HG03064 (cell line): ENCODE data around the gene KPNA3.
A peak's percentile ranks its signal among the peaks of the same experiment; 100 is the strongest.
"Not testable (repeated sequence)": the region's sequence is repeated elsewhere in the genome, so short reads cannot be mapped to it uniquely, and the experiment has no call there.

Source experiments
- ATAC-seq: cut with Tn5 transposase; IDR thresholded peaks from one replicate; pipeline ENCODE4 v1.9.1; 2021; ENCODE audit warnings: low read depth; ENCODE audit not compliant: unreplicated experiment

Gene KPNA3

GRCh38 chr13:49760558-49760957, 31.9 kb downstream of the KPNA3 start:
- ATAC-seq, result no peak

DNA sequence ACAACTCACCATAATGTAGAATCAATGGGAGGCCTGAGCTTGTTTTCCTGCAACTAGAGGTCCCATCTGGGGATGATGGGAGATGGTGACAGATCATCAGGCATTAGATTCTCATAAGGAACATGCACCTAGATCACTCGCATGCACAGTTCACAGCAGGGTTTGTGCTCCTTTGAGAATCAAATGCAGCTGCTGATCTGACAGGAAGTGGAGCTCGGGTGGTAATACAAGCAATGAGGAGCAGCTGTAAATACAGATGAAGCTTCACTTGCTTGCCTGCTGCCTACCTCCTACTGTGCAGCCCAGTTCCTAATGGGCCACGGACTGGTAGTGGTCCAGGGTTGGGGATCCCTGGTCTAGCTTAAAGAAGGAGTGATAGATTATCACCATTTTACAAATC, 33.0 kb downstream of the KPNA3 start:
- ATAC-seq, result no peak

DNA sequence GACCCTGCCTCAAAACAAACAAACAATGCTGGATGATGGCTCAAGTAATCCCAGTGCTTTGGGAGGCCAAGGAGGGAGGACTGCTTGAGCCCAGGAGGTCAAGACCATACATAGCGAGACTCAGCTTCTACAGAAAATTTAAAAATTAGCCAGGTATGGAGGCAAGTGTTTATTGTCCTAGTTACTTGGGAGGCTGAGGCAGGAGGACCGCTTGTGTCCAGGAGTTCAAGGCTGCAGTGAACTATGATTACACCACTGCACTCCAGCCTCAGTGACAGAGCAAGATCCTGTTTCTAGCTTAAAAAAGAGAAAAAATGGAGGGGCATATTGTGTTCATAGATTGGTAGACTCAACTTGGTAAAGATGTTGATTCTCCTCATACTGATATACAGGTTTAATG, 36.2 kb downstream of the KPNA3 start:
- no peak for ATAC-seq

DNA sequence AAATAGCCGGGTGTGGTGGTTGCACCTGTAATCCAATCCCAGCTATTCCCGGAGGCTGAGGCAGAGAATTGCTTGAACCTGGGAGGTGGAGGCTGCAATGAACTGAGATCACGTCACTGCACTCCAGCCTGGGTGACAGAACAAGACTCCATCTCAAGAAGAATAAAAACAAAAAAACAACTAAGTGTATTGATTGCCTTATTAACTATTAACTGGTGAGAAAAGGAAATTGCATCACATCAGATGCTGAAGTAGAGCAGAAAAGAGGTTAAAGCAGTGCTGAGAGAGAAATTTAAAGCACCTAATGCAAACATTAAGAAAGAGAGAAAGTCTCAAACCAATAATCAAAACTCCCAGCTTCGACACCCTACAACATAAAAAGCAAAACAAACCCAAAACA, 38.3 kb downstream of the KPNA3 start:
- ATAC-seq, result no peak

- no peak for ATAC-seq
These were observed 42.6 kb downstream of the KPNA3 start for GRCh38 chr13:49749848-49750247.

- ATAC-seq, result no peak
These were observed 46.4 kb downstream of the KPNA3 start for GRCh38 chr13:49746111-49746510.

- ATAC-seq, result no peak
These were observed 51.6 kb downstream of the KPNA3 start for GRCh38 chr13:49740870-49741269.

DNA sequence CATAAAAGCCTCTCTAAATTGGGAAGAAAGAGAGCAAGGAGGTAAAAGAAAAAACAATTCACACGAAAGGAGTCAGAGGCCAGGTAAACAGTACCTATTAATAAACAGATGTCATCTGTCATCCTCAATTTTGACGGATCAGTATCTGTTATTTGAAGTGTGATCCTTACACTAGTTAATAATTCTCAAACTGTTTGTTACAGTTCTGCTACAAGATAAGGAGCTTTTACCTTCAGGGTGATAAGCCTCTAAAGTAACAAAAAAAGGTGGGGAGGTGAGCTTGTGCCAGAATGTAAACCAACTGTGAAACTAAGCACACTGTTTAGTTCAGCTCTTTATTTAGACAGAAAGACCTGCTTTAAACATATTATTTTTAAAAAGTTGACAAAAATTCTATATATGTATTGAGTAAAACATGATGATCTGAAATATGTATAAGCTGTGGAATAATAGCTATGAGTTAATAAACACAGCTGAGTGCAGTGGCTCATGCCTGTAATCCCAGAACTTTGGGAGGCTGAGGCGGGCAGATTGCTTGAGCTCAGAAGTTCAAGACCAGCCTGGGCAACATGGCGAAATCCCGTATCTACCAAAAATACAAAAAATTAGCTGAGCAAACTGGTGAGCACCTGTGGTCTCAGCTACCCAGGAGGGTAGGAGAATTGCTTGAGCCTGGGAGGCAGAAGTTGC, 52.8 kb downstream of the KPNA3 start:
- ATAC-seq, result no peak

DNA sequence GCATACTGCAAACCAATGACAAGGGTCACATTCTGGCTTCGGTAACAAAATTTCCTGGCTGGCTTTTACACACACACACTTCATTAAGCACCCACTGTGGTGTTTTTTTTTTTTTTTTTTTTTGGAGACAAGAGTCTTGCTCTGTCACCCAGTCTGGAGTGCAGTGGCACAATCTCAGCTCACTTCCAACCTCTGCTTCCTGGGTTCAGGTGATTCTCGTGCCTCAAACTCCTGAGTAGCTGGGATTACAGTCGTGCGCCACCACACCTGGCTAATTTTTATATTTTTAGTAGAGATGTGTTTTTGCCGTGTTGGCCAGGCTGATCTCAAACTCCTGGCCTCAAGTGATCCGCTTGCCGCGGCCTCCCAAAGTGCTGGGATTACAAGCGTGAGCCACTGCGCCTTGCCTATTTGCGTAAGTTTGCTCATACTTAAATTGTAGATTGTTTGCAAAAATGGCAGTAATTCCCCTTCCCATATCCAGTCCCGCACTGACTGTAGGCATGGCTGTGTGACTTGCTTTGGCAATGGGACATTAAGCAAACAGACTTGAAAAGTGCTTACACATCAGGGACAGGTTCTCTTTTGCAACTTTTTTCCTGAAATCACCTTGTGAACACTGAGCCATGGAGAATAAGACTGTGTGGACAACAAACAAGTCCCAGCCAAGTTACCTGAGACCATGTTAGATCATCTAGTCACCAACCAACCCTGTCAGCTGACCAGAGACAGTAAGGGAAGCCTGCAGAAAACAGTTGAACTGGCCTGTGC, 59.1 kb downstream of the KPNA3 start:
- no peak for ATAC-seq

- ATAC-seq, result no peak
These were observed 60.7 kb downstream of the KPNA3 start for GRCh38 chr13:49731766-49732165.

GRCh38 chr13:49716615-49717014, 75.9 kb downstream of the KPNA3 start:
- no peak for ATAC-seq

GRCh38 chr13:49714757-49715156, 77.7 kb downstream of the KPNA3 start:
- no peak for ATAC-seq

DNA sequence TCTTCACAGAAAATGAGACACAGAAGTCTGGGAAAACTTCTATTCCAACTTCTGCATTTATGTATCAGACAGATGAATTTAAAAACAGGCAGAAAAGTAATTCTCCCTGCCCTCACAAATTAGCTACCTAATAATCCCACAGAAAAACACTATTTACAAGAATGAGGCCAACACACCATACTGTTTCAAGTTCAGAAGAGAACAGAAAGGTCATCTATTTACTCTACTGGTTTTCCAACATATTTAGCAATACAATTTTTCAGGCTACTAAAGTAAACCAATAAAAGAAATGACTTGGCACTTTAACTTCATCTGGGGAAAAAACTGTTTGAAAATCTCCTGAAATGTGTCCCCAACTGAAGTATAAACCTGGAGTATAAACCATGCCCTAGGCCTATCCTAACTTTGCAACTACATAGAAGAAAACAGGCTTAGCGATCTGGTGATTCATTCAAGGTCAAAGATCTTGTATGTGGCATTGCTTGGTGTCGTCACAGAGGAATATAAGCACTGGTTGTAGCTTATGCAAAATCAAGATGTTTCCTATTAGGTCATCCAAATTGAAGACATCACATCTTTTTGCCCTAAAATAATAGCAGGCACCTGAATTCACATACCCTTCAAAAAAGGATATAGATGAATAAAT, 81.1 kb downstream of the KPNA3 start:
- ATAC-seq, result no peak

DNA sequence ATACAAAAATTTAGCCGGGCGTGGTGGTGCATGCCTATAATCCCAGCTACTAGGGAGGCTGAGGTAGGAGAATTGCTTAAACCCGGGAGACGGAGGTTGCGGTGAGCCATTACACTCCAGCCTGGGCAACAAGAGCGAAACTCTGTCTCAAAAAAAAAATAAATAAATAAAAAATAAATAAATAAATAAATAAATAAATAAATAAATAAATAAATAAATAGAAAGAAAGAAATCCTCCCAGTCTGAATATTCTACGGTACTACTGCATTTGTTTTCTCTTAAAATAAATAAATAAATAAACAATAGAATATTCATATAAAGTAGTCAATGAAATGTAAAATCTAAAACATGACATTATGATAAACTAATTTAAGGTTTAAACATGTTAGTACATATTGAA, 88.2 kb downstream of the KPNA3 start:
- ATAC-seq, result not testable (repeated sequence)

- no peak for ATAC-seq
These were observed 91.0 kb downstream of the KPNA3 start for GRCh38 chr13:49701491-49701890.

DNA sequence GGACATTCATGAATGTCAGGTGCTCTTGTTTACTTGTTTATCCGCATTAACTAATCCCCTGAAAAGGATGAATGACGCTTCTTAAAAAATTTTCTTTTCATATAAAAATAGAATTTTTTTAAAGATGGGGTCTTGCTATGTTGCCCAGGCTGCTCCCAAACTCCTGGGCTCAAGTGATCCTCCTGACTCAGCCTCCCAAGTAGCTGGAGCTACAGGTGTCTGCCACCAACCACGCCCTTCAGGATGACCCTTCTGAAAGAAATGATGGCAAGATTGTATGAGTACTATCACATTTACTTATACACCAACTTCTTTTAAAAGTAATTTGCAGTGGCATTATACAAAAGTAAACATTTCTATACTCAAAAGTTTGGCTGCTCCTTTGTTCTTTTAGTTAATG, 95.0 kb downstream of the KPNA3 start:
- no peak for ATAC-seq

DNA sequence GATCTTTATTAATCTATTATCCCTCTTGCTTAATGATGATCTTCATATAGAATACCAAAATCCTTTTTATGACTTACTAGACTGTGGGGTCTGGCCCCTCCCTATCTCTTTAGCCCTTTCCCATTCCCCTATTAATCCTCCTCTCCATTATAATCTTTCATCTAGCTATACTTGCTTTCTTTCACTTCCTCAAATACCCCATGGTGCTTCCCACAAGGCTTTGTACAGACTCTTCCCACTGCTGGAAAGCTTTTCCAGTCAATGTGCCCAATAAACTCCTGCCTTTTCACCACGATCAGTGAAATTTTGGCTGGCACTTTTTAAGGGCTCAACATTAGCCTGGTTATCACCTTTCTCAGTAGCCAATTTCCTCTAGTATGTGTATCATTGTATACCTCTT, 98.0 kb downstream of the KPNA3 start:
- no peak for ATAC-seq

DNA sequence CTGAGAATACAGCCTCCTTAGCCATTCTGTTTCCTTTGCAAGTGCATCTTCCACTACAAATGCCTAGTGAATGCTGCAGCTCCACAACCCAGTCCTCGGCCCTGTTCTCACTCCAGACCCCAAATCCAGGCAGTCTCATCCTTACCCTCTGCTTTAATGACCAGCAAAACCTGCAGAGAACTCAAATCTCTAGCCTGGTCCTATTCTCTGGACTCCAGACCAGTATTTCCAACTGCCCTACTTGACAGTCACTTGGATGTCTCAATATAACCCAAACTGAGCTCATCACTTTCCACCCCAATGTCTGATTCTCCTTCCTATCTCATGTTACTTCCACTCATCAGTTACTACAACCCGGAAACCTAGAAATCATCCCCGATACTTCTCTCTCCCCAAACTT, 98.6 kb downstream of the KPNA3 start:
- ATAC-seq, result no peak

- no peak for ATAC-seq
These were observed 99.2 kb downstream of the KPNA3 start for GRCh38 chr13:49693191-49693733.

- ATAC-seq, result peak; percentile 92
These were observed 101.3 kb downstream of the KPNA3 start, which contains the start of gene EBPL for GRCh38 chr13:49690995-49691784. EBPL (minus strand) TSS chr13:49691486; CDS start chr13:49691424, 62 bp downstream.
